ENCODE data around the gene SCN8A. TPM values are rescaled to one million over a fixed set of nuclear protein-coding genes. Genes with fewer than 3 reads are reported as not detected.
"Not testable (repeated sequence)": the region's sequence is repeated elsewhere in the genome, so short reads cannot be mapped to it uniquely, and the experiment has no call there.

SCN8A gene
- total RNA-seq, 2 donors from 2014 or later, result 7.6 to 10.4 TPM

DNA sequence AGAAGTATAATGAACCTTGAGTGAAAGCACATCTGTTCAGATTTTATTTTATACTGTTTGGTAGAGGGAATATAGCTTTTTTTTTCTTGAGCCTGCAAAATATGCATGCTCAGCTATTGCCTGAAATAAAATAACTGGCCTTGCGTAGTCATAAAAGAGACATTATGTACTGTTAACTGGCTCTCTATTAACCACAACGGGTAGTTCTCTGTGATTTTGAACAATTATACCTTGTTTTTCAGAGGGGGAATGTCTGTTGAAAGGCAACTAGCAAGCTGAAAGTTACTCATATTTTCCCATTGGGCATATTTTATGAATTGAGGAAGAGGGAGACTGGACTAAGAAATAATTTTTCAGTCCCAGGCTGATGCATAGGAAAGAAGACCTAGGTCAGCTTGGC is 194.9 kb downstream of the SCN8A start:
- Histone ChIP-seq H3K9me3 (no peaks in the 10 kb centered on the region), H3K36me3 (no peaks in the 10 kb centered on the region)
- WGBS, result 83% methylated on average over 2 of the region's 2 CpGs

DNA sequence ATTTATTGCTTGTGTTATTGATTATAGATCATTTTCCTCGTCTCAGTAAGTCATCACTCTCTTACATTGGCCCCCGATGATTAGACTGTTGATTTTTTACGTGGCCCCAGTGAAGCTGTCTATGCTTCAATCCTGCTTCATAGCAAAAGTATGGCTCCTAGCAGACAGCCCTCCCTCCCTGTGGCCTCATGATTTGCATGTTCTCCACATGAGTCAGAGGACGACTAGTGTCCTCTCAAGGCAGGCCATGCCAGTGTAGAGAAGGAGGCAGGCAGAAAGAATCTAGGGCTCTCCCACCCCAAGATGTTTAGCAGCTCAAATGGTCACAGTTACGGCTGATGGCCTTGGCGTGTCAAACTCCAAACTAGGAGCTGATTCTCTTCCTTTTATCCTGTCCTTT is 197.8 kb downstream of the SCN8A start:
- Histone ChIP-seq H3K36me3 (no peaks in the 10 kb centered on the region), H3K27ac (no peak overlapping the region), H3K4me1 (replicated peaks) (no peaks in the 10 kb centered on the region), H3K4me3 (no peak overlapping the region), H3K9me3 (no peaks in the 10 kb centered on the region), H3K27me3 (replicated peaks; ENCODE audit: insufficient read depth) (no peaks in the 10 kb centered on the region)
- TF ChIP-seq, protein P1, sequence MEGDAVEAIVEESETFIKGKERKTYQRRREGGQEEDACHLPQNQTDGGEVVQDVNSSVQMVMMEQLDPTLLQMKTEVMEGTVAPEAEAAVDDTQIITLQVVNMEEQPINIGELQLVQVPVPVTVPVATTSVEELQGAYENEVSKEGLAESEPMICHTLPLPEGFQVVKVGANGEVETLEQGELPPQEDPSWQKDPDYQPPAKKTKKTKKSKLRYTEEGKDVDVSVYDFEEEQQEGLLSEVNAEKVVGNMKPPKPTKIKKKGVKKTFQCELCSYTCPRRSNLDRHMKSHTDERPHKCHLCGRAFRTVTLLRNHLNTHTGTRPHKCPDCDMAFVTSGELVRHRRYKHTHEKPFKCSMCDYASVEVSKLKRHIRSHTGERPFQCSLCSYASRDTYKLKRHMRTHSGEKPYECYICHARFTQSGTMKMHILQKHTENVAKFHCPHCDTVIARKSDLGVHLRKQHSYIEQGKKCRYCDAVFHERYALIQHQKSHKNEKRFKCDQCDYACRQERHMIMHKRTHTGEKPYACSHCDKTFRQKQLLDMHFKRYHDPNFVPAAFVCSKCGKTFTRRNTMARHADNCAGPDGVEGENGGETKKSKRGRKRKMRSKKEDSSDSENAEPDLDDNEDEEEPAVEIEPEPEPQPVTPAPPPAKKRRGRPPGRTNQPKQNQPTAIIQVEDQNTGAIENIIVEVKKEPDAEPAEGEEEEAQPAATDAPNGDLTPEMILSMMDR (IDR thresholded peaks at IDR 0.05), result no peak
- TF ChIP-seq POLR2AphosphoS5 (IDR thresholded peaks at IDR 0.05) (no peak), POLR2A (IDR thresholded peaks at IDR 0.05) (no peak)
- 81% methylated on average over 6 of the region's 6 CpGs for WGBS
- intact Hi-C loops (cut with DNase I), result no loop called here
- DNase-seq (ENCODE audit: low spot score), result no peak

More for the DNA sequence above, 194.9 kb downstream of the SCN8A start:
- Histone ChIP-seq H3K27ac (no peak overlapping the region), H3K4me3 (no peak overlapping the region), H3K4me1 (replicated peaks) (no peaks in the 10 kb centered on the region), H3K27me3 (replicated peaks; ENCODE audit: insufficient read depth) (no peaks in the 10 kb centered on the region)
- intact Hi-C loops (cut with DNase I), result no loop called here
- TF ChIP-seq POLR2A (IDR thresholded peaks at IDR 0.05) (no peak), POLR2AphosphoS5 (IDR thresholded peaks at IDR 0.05) (no peak)
- TF ChIP-seq, protein P1 (IDR thresholded peaks at IDR 0.05), result no peak
- no peak for DNase-seq (ENCODE audit: low spot score)

DNA sequence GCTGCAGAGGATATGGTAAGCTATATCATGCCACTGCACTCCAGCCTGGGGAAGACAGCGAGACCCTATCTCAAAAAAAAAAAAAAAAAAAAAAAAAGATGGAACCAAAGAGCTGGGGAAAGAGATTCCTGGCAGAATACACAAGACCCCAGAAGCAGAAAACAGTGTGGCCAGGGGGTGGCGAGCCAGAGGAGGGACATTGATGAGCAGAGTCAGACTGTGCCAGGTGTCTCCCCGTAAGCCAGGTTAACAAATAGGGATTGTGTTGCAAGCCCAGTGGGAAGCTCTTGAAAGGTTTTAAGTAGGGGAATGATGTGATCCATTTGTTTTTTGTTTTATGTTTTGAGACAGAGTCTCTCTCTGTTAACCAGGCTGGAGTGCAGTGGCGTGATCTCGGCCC is 201.4 kb downstream of the SCN8A start:
- DNase-seq (ENCODE audit: low spot score), result no peak
- Histone ChIP-seq H3K27ac (no peak overlapping the region), H3K36me3 (no peaks in the 10 kb centered on the region), H3K4me3 (no peak overlapping the region), H3K4me1 (replicated peaks) (no peaks in the 10 kb centered on the region), H3K27me3 (replicated peaks; ENCODE audit: insufficient read depth) (no peaks in the 10 kb centered on the region), H3K9me3 (no peaks in the 10 kb centered on the region)
- WGBS, result 86% methylated on average over 5 of the region's 5 CpGs
- no peak for TF ChIP-seq POLR2AphosphoS5 (IDR thresholded peaks at IDR 0.05)
- no peak for TF ChIP-seq POLR2A (IDR thresholded peaks at IDR 0.05)
- TF ChIP-seq, protein P1 (IDR thresholded peaks at IDR 0.05), result no peak
- intact Hi-C loops (cut with DNase I), result no loop called here

DNA sequence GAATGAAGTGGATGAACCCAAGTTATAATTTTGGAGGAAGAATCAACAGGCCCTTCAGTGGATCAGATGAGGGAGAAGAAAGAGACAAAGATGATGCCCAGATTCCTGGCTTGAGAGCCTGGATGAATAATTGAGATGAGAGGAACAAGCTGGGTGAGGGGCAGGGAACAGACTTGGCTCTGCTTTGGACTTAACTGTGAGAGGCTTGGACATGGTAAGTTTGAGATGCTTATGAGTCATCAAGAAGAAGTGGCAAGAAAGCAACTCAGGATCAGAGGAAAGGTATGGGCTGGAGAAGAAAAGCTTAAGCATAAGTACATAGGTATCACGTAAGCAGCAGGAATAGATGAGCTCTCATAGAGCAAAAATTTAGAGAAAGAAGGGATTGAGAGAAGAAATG is 202.2 kb downstream of the SCN8A start:
- Histone ChIP-seq H3K27me3 (replicated peaks; ENCODE audit: insufficient read depth) (no peaks in the 10 kb centered on the region), H3K36me3 (no peaks in the 10 kb centered on the region), H3K9me3 (no peaks in the 10 kb centered on the region), H3K4me1 (replicated peaks) (no peaks in the 10 kb centered on the region), H3K27ac (no peak overlapping the region), H3K4me3 (no peak overlapping the region)
- TF ChIP-seq POLR2AphosphoS5 (IDR thresholded peaks at IDR 0.05), result no peak
- TF ChIP-seq POLR2A (IDR thresholded peaks at IDR 0.05), result no peak
- TF ChIP-seq, protein P1 (IDR thresholded peaks at IDR 0.05), result no peak
- 100% methylated on average over 1 of the region's 1 CpG for WGBS
- intact Hi-C loops (cut with DNase I), result no loop called here
- DNase-seq (ENCODE audit: low spot score), result no peak

DNA sequence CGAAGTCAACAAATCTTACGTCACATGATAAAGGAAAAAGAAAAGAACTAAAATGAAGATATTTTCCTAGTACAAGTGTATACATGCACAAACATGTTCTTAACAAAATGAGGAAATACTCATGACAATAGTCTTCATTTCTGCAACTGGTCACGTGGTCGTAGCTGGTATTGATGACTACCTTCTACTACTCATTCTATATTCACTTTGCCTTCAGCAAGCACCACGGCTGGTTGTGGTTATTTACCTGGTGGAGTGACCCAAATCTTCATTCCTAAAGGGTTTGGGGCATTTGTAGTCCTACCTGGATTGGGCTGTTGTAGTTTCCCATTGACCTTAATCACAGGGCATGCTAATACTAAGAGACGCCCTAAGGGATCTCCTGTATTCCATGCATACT is 206.3 kb downstream of the SCN8A start:
- TF ChIP-seq POLR2A (IDR thresholded peaks at IDR 0.05), result no peak
- TF ChIP-seq, protein P1 (IDR thresholded peaks at IDR 0.05), result no peak
- no peak for TF ChIP-seq POLR2AphosphoS5 (IDR thresholded peaks at IDR 0.05)
- intact Hi-C loops (cut with DNase I), result no loop called here
- H3K27me3 ChIP-seq (replicated peaks; ENCODE audit: insufficient read depth), result no peaks in the 10 kb centered on the region
- H3K4me3 ChIP-seq, result no peak overlapping the region
- H3K9me3 ChIP-seq, result no peaks in the 10 kb centered on the region
- no peaks in the 10 kb centered on the region for H3K4me1 ChIP-seq (replicated peaks)
- 92% methylated on average over 6 of the region's 6 CpGs for WGBS
- H3K36me3 ChIP-seq, result no peaks in the 10 kb centered on the region
- DNase-seq (ENCODE audit: low spot score), result no peak
- H3K27ac ChIP-seq, result no peak overlapping the region

DNA sequence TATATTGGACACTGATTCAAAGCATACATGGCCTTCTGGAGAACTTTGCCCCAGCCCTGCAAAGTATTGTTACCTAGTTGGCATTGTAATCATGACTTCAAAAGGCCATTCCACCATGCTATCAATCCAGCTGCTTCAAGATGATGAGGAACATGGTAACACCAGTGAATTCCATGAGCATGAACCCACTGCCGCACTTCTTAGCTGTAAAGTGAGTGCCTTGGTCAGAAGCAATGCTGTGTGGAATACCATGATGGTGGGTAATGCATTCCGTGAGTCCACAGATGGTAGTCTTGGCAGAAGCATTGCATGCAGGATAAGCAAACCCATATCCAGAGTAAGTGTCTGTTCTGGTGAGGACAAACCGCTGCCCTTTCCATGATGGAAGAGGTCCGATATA is 207.0 kb downstream of the SCN8A start:
- 97% methylated on average over 4 of the region's 4 CpGs for WGBS
- not testable (repeated sequence) for H3K4me3 ChIP-seq

More for the DNA sequence above, 207.0 kb downstream of the SCN8A start:
- H3K36me3 ChIP-seq; H3K9me3 ChIP-seq; intact Hi-C loops (cut with DNase I); H3K27ac ChIP-seq; DNase-seq (ENCODE audit: low spot score); H3K4me1 ChIP-seq (replicated peaks); H3K27me3 ChIP-seq (replicated peaks; ENCODE audit: insufficient read depth): not testable (repeated sequence)

Measured in prostate gland (tissue), 2 donors.